Measurements from ENCODE around the gene TMEM200B. TPM values are rescaled to one million over a fixed set of nuclear protein-coding genes. Genes with fewer than 3 reads are reported as not detected.
A peak's percentile ranks its signal among the peaks of the same experiment; 100 is the strongest.
"Not testable (repeated sequence)": the region's sequence is repeated elsewhere in the genome, so short reads cannot be mapped to it uniquely, and the experiment has no call there.

TMEM200B gene
- total RNA-seq, 1 donor from 2014 or later, result 0.46 TPM

- Mint-ChIP-seq H3K4me3 (ENCODE audit: low read depth) (no peak overlapping the region), H3K27ac (no peak overlapping the region), H3K9me3 (no peaks in the 10 kb centered on the region), H3K4me1 (ENCODE audit: low read depth) (no peaks in the 10 kb centered on the region), H3K36me3 (ENCODE audit: low read depth) (peaks cover 93% of the 10 kb centered on the region), H3K27me3 (ENCODE audit: low read depth) (no peaks in the 10 kb centered on the region)
- intact Hi-C loops (cut with micrococcal nuclease), result no loop called here
- DNase-seq (ENCODE audit: low spot score), result no peak
These were observed 28.5 kb upstream of the TMEM200B start for GRCh38 chr1:29152046-29152805.

- H3K27me3 Mint-ChIP-seq (ENCODE audit: low read depth); H3K9me3 Mint-ChIP-seq; DNase-seq (ENCODE audit: low spot score); H3K4me3 Mint-ChIP-seq (ENCODE audit: low read depth); H3K4me1 Mint-ChIP-seq (ENCODE audit: low read depth); H3K27ac Mint-ChIP-seq; intact Hi-C loops (cut with micrococcal nuclease): not testable (repeated sequence)
- peaks cover 94% of the 10 kb centered on the region for H3K36me3 Mint-ChIP-seq (ENCODE audit: low read depth)
These were observed 26.6 kb upstream of the TMEM200B start for GRCh38 chr1:29150346-29150745.

- no peaks in the 10 kb centered on the region for H3K4me1 Mint-ChIP-seq (ENCODE audit: low read depth)
These were observed 25.2 kb upstream of the TMEM200B start for GRCh38 chr1:29148656-29149491.

GRCh38 chr1:29145739-29146437 lies 22.2 kb upstream of the TMEM200B start:
- Mint-ChIP-seq H3K4me3 (ENCODE audit: low read depth) (no peak overlapping the region), H3K27me3 (ENCODE audit: low read depth) (no peaks in the 10 kb centered on the region), H3K9me3 (no peaks in the 10 kb centered on the region), H3K27ac (peak overlapping the region; percentile 9), H3K4me1 (ENCODE audit: low read depth) (no peaks in the 10 kb centered on the region), H3K36me3 (ENCODE audit: low read depth) (peaks cover 76% of the 10 kb centered on the region)
- no peak for DNase-seq (ENCODE audit: low spot score)
- intact Hi-C loops (cut with micrococcal nuclease), result no loop called here

More at GRCh38 chr1:29148656-29149491, 25.2 kb upstream of the TMEM200B start:
- Mint-ChIP-seq H3K4me3 (ENCODE audit: low read depth) (no peak overlapping the region), H3K27me3 (ENCODE audit: low read depth) (no peaks in the 10 kb centered on the region), H3K27ac (no peak overlapping the region), H3K9me3 (no peaks in the 10 kb centered on the region), H3K36me3 (ENCODE audit: low read depth) (peaks cover 89% of the 10 kb centered on the region)
- intact Hi-C loops (cut with micrococcal nuclease), result no loop called here
- no peak for DNase-seq (ENCODE audit: low spot score)

GRCh38 chr1:29144178-29144577 lies 20.5 kb upstream of the TMEM200B start:
- no peak overlapping the region for H3K27ac Mint-ChIP-seq
- H3K27me3 Mint-ChIP-seq (ENCODE audit: low read depth), result no peaks in the 10 kb centered on the region
- peaks cover 59% of the 10 kb centered on the region for H3K36me3 Mint-ChIP-seq (ENCODE audit: low read depth)
- no peaks in the 10 kb centered on the region for H3K9me3 Mint-ChIP-seq
- intact Hi-C loops (cut with micrococcal nuclease), result no loop called here
- no peak overlapping the region for H3K4me3 Mint-ChIP-seq (ENCODE audit: low read depth)
- no peaks in the 10 kb centered on the region for H3K4me1 Mint-ChIP-seq (ENCODE audit: low read depth)
- DNase-seq (ENCODE audit: low spot score), result no peak

GRCh38 chr1:29142714-29143113 lies 19.0 kb upstream of the TMEM200B start:
- no peak for DNase-seq (ENCODE audit: low spot score)
- Mint-ChIP-seq H3K36me3 (ENCODE audit: low read depth) (peaks cover 44% of the 10 kb centered on the region), H3K9me3 (no peaks in the 10 kb centered on the region), H3K4me3 (ENCODE audit: low read depth) (no peak overlapping the region), H3K27ac (peak overlapping the region; percentile 18), H3K4me1 (ENCODE audit: low read depth) (no peaks in the 10 kb centered on the region), H3K27me3 (ENCODE audit: low read depth) (no peaks in the 10 kb centered on the region)
- intact Hi-C loops (cut with micrococcal nuclease), result no loop called here

- no peaks in the 10 kb centered on the region for H3K9me3 Mint-ChIP-seq
- H3K36me3 Mint-ChIP-seq (ENCODE audit: low read depth), result no peaks in the 10 kb centered on the region
- no peak overlapping the region for H3K4me3 Mint-ChIP-seq (ENCODE audit: low read depth)
- no peak for DNase-seq (ENCODE audit: low spot score)
- H3K4me1 Mint-ChIP-seq (ENCODE audit: low read depth), result peaks cover 2% of the 10 kb centered on the region
- H3K27me3 Mint-ChIP-seq (ENCODE audit: low read depth), result peaks cover 3% of the 10 kb centered on the region
- H3K27ac Mint-ChIP-seq, result no peak overlapping the region
- intact Hi-C loops (cut with micrococcal nuclease), result no loop called here
These were observed 12.8 kb upstream of the TMEM200B start for GRCh38 chr1:29136391-29136915.

- Mint-ChIP-seq H3K27me3 (ENCODE audit: low read depth) (peaks cover 5% of the 10 kb centered on the region), H3K9me3 (no peaks in the 10 kb centered on the region), H3K4me1 (ENCODE audit: low read depth) (peaks cover 2% of the 10 kb centered on the region), H3K4me3 (ENCODE audit: low read depth) (no peak overlapping the region), H3K36me3 (ENCODE audit: low read depth) (no peaks in the 10 kb centered on the region), H3K27ac (no peak overlapping the region)
- intact Hi-C loops (cut with micrococcal nuclease), result no loop called here
- DNase-seq (ENCODE audit: low spot score), result no peak
These were observed 11.0 kb upstream of the TMEM200B start for GRCh38 chr1:29134695-29135028.

GRCh38 chr1:29133861-29134694 lies 10.4 kb upstream of the TMEM200B start:
- Mint-ChIP-seq H3K9me3 (no peaks in the 10 kb centered on the region), H3K27me3 (ENCODE audit: low read depth) (peaks cover 5% of the 10 kb centered on the region), H3K36me3 (ENCODE audit: low read depth) (no peaks in the 10 kb centered on the region), H3K27ac (no peak overlapping the region), H3K4me1 (ENCODE audit: low read depth) (peaks cover 2% of the 10 kb centered on the region), H3K4me3 (ENCODE audit: low read depth) (no peak overlapping the region)
- intact Hi-C loops (cut with micrococcal nuclease), result no loop called here
- DNase-seq (ENCODE audit: low spot score), result no peak

GRCh38 chr1:29131056-29131455 lies 7.4 kb upstream of the TMEM200B start:
- H3K27me3 Mint-ChIP-seq (ENCODE audit: low read depth); H3K4me3 Mint-ChIP-seq (ENCODE audit: low read depth); H3K27ac Mint-ChIP-seq; intact Hi-C loops (cut with micrococcal nuclease); H3K36me3 Mint-ChIP-seq (ENCODE audit: low read depth); H3K9me3 Mint-ChIP-seq; DNase-seq (ENCODE audit: low spot score); H3K4me1 Mint-ChIP-seq (ENCODE audit: low read depth): not testable (repeated sequence)

- H3K36me3 Mint-ChIP-seq (ENCODE audit: low read depth), result no peaks in the 10 kb centered on the region
- H3K9me3 Mint-ChIP-seq, result no peaks in the 10 kb centered on the region
- peaks cover 17% of the 10 kb centered on the region for H3K27me3 Mint-ChIP-seq (ENCODE audit: low read depth)
- peaks cover 2% of the 10 kb centered on the region for H3K4me1 Mint-ChIP-seq (ENCODE audit: low read depth)
- no peak overlapping the region for H3K27ac Mint-ChIP-seq
- no peak for DNase-seq (ENCODE audit: low spot score)
- H3K4me3 Mint-ChIP-seq (ENCODE audit: low read depth), result no peak overlapping the region
- intact Hi-C loops (cut with micrococcal nuclease), result loop anchor here (10.0 kb wide), 1 partner anchor 215 kb away; the partner anchor contains the start of gene EPB41
These were observed 6.2 kb upstream of the TMEM200B start for GRCh38 chr1:29129916-29130315.

- Mint-ChIP-seq H3K9me3 (no peaks in the 10 kb centered on the region), H3K36me3 (ENCODE audit: low read depth) (no peaks in the 10 kb centered on the region), H3K4me1 (ENCODE audit: low read depth) (no peaks in the 10 kb centered on the region), H3K27ac (no peak overlapping the region), H3K27me3 (ENCODE audit: low read depth) (peaks cover 16% of the 10 kb centered on the region), H3K4me3 (ENCODE audit: low read depth) (no peak overlapping the region)
- DNase-seq (ENCODE audit: low spot score), result no peak
- intact Hi-C loops (cut with micrococcal nuclease), result loop anchor here (10.0 kb wide), 1 partner anchor 214 kb away; the partner anchor contains the start of gene EPB41
These were observed 5.0 kb upstream of the TMEM200B start for GRCh38 chr1:29128739-29129138.
